Osteoblast (primary cell): ENCODE data around the gene MYT1. TPM values are rescaled to one million over a fixed set of nuclear protein-coding genes. Genes with fewer than 3 reads are reported as not detected.

Experiments used
- DNase-seq: peaks from one replicate; pipeline ENCODE4 v3.0.0; 2011; ENCODE audit warnings: low spot score, mixed read lengths; ENCODE audit not compliant: insufficient read length; ENCODE audit errors: missing footprints
- H2AFZ ChIP-seq: 2 replicates; pipeline ENCODE4 v1.6.0; 2011; ENCODE audit warnings: mild to moderate bottlenecking, low read length
- H3K27ac ChIP-seq: 2 replicates; pipeline ENCODE4 v1.5.1; 2011; ENCODE audit warnings: mild to moderate bottlenecking, low read depth, low read length, moderate library complexity
- H3K27me3 ChIP-seq: 2 replicates; pipeline ENCODE4 v1.6.0; 2012; ENCODE audit warnings: mild to moderate bottlenecking, control low read depth, inconsistent platforms, low read length, moderate library complexity; ENCODE audit not compliant: insufficient read depth
- H3K36me3 ChIP-seq: 2 replicates; pipeline ENCODE4 v1.5.1; 2011; ENCODE audit warnings: mild to moderate bottlenecking, low read length, control low read depth, moderate library complexity; ENCODE audit not compliant: insufficient read depth
- H3K4me1 ChIP-seq: 2 replicates; pipeline ENCODE4 v1.5.1; 2011; ENCODE audit warnings: mild to moderate bottlenecking, low read length, control low read depth, moderate library complexity; ENCODE audit not compliant: insufficient read depth
- H3K4me2 ChIP-seq: 2 replicates; pipeline ENCODE4 v1.6.0; 2011; ENCODE audit warnings: mild to moderate bottlenecking, low read length; ENCODE audit not compliant: insufficient read depth
- H3K4me3 ChIP-seq: fragments of 200-600 bp; sonication (generic); 3 replicates; pipeline ENCODE4 v1.5.1; 2012; ENCODE audit warnings: mild to moderate bottlenecking, low read length, inconsistent platforms; ENCODE audit not compliant: insufficient read depth
- H3K79me2 ChIP-seq: 2 replicates; pipeline ENCODE4 v1.6.0; 2012; ENCODE audit warnings: mild to moderate bottlenecking, low read length, control low read depth, inconsistent platforms; ENCODE audit not compliant: insufficient read depth
- H3K9me3 ChIP-seq: 2 replicates; pipeline ENCODE4 v1.5.1; 2011; ENCODE audit warnings: low read depth, low read length, control low read depth
- H4K20me1 ChIP-seq: 2 replicates; pipeline ENCODE4 v1.6.0; 2012; ENCODE audit warnings: mild to moderate bottlenecking, low read length, control low read depth; ENCODE audit not compliant: insufficient read depth
- total RNA-seq: library from RNA; depleted of rRNA; stranded (reverse); fragments of >200 nt; gene quantifications from 2 replicates; pipeline ENCODE4 v1.2.3, GENCODE V29; 2012
- TF ChIP-seq, protein P1 (sequence below): IDR thresholded peaks from 2 replicates; pipeline ENCODE4 v1.5.1; 2011; ENCODE audit warnings: mild to moderate bottlenecking, low read depth, low read length, moderate library complexity; ENCODE audit errors: extremely low read depth

Gene MYT1
- total RNA-seq, 1 donor, result not detected

- Histone ChIP-seq H3K4me1 (no peaks in the 10 kb centered on the region), H3K9me3 (no peaks in the 10 kb centered on the region), H3K4me3 (no peak overlapping the region), H3K27ac (no peak overlapping the region), H3K79me2 (no peaks in the 10 kb centered on the region), H3K27me3 (no peaks in the 10 kb centered on the region), H3K36me3 (no peaks in the 10 kb centered on the region), H2AFZ (no peak overlapping the region), H4K20me1 (peaks cover 4% of the 10 kb centered on the region), H3K4me2 (no peak overlapping the region)
- TF ChIP-seq, protein P1, sequence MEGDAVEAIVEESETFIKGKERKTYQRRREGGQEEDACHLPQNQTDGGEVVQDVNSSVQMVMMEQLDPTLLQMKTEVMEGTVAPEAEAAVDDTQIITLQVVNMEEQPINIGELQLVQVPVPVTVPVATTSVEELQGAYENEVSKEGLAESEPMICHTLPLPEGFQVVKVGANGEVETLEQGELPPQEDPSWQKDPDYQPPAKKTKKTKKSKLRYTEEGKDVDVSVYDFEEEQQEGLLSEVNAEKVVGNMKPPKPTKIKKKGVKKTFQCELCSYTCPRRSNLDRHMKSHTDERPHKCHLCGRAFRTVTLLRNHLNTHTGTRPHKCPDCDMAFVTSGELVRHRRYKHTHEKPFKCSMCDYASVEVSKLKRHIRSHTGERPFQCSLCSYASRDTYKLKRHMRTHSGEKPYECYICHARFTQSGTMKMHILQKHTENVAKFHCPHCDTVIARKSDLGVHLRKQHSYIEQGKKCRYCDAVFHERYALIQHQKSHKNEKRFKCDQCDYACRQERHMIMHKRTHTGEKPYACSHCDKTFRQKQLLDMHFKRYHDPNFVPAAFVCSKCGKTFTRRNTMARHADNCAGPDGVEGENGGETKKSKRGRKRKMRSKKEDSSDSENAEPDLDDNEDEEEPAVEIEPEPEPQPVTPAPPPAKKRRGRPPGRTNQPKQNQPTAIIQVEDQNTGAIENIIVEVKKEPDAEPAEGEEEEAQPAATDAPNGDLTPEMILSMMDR, result no peak
- DNase-seq, result peak; percentile 80
Observed at GRCh38 chr20:64150756-64151632, 13.3 kb upstream of the MYT1 start.

DNA sequence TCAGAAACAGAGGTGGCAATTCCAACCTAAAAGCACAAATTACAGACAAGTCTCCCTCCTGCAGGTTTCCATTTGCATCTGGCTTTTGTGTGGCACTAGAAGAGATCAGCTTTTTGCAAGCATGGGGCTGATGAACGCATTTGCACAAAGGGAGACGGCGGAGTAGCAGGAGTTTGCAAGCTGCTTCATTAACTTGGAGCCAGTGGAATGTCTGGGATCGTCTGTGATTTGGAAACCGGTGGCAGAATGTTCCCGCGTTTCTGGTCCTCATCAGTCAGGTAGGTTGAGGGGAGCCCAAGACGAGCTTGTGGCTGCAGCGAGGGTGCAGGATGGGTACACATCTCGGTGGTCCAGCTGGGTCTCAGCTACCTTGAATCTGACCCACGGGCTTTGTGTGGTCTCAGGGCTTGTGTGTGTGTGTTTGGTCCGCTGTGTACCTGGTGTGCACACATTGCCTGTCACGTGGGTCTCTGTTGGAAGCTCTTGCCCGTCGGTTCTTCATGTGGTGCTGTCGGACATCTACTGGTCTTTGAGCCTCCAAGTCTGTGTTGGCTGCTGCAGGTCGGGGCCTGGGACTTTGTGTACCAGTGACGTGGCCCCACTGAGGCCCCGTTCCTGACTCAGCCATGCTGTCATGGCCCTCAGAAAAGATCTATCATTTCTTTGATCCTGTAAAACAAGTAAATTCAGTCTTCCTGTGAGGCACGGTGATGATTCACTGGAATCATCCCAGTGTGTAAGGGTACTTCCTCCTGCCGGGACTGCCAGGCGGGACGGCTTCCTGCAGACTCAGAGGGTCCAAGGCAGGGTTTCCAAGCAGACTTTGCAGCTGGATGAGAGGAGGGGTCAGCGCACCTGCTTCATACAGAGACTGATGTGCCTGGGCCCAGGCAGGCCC lies 12.4 kb upstream of the MYT1 start:
- no peak overlapping the region for H3K27ac ChIP-seq
- H3K4me2 ChIP-seq, result no peak overlapping the region
- no peaks in the 10 kb centered on the region for H3K27me3 ChIP-seq
- H2AFZ ChIP-seq, result no peak overlapping the region
- DNase-seq, result peak; percentile 77
- peaks cover 4% of the 10 kb centered on the region for H4K20me1 ChIP-seq
- H3K36me3 ChIP-seq, result no peaks in the 10 kb centered on the region
- no peak overlapping the region for H3K4me3 ChIP-seq
- H3K79me2 ChIP-seq, result no peaks in the 10 kb centered on the region
- H3K4me1 ChIP-seq, result no peaks in the 10 kb centered on the region
- H3K9me3 ChIP-seq, result no peaks in the 10 kb centered on the region
- TF ChIP-seq, protein P1, result no peak

- Histone ChIP-seq H3K36me3 (no peaks in the 10 kb centered on the region), H2AFZ (no peak overlapping the region), H3K4me2 (no peak overlapping the region), H3K4me3 (no peak overlapping the region), H3K79me2 (no peaks in the 10 kb centered on the region), H4K20me1 (peaks cover 4% of the 10 kb centered on the region), H3K27me3 (no peaks in the 10 kb centered on the region), H3K27ac (no peak overlapping the region), H3K9me3 (no peaks in the 10 kb centered on the region), H3K4me1 (no peaks in the 10 kb centered on the region)
- TF ChIP-seq, protein P1, result no peak
- peak; percentile 66 for DNase-seq
Observed at GRCh38 chr20:64152906-64153305, 11.3 kb upstream of the MYT1 start.

- Histone ChIP-seq H4K20me1 (peaks cover 4% of the 10 kb centered on the region), H3K36me3 (no peaks in the 10 kb centered on the region), H3K4me3 (no peak overlapping the region), H3K4me2 (no peak overlapping the region), H2AFZ (no peak overlapping the region), H3K27me3 (no peaks in the 10 kb centered on the region), H3K4me1 (no peaks in the 10 kb centered on the region), H3K9me3 (no peaks in the 10 kb centered on the region), H3K79me2 (no peaks in the 10 kb centered on the region), H3K27ac (no peak overlapping the region)
- no peak for DNase-seq
- TF ChIP-seq, protein P1, result no peak
Observed at GRCh38 chr20:64153410-64153809, 10.8 kb upstream of the MYT1 start.
